ENCODE results near the gene ZNF454.

ZNF454 gene

GRCh38 chr5:178965465-178966055 lies 24.6 kb downstream of the ZNF454 start:
- H3K4me3 ChIP-seq (ENCODE audit: low read length) = no peak overlapping the region
- DNase-seq (ENCODE audit: low read depth) = no peak
- no peak for TF ChIP-seq CTCF (conservative IDR thresholded peaks at IDR 0.05; ENCODE audit: low read depth, low read length)

- H3K4me3 ChIP-seq (ENCODE audit: low read length) = no peak overlapping the region
- DNase-seq (ENCODE audit: low read depth) = no peak
- no peak for TF ChIP-seq CTCF (conservative IDR thresholded peaks at IDR 0.05; ENCODE audit: low read depth, low read length)
These were observed 40.4 kb downstream of the ZNF454 start for GRCh38 chr5:178981381-178981780.

- TF ChIP-seq CTCF (conservative IDR thresholded peaks at IDR 0.05; ENCODE audit: low read depth, low read length) = no peak
- no peak overlapping the region for H3K4me3 ChIP-seq (ENCODE audit: low read length)
- DNase-seq (ENCODE audit: low read depth) = no peak
These were observed 41.9 kb downstream of the ZNF454 start for GRCh38 chr5:178982941-178983340.

GRCh38 chr5:178983728-178984127 lies 42.7 kb downstream of the ZNF454 start:
- DNase-seq (ENCODE audit: low read depth) = no peak
- no peak overlapping the region for H3K4me3 ChIP-seq (ENCODE audit: low read length)
- TF ChIP-seq CTCF (conservative IDR thresholded peaks at IDR 0.05; ENCODE audit: low read depth, low read length) = no peak

- no peak overlapping the region for H3K4me3 ChIP-seq (ENCODE audit: low read length)
- TF ChIP-seq CTCF (conservative IDR thresholded peaks at IDR 0.05; ENCODE audit: low read depth, low read length) = no peak
- no peak for DNase-seq (ENCODE audit: low read depth)
These were observed 43.4 kb downstream of the ZNF454 start for GRCh38 chr5:178984145-178985072.

GRCh38 chr5:178986326-178986960 lies 45.4 kb downstream of the ZNF454 start:
- no peak for TF ChIP-seq CTCF (conservative IDR thresholded peaks at IDR 0.05; ENCODE audit: low read depth, low read length)
- no peak for DNase-seq (ENCODE audit: low read depth)
- H3K4me3 ChIP-seq (ENCODE audit: low read length) = no peak overlapping the region

Measured in retinal pigment epithelial cell (primary cell).